NOMO-1 (cell line): ENCODE measurements around the gene PAK4.

Experiments used
- DNase-seq, 2 experiments: peaks; one replicate each; lab custom pipeline; 2025; ENCODE audit not compliant: unreplicated experiment in 2 of 2; lab: John Stamatoyannopoulos, UW

PAK4 gene

GRCh38 chr19:39145180-39145953 is 19.8 kb downstream of the PAK4 start:
- DNase-seq = no peak

- no peak for DNase-seq
Measured at GRCh38 chr19:39146091-39146490, 20.5 kb downstream of the PAK4 start.

- DNase-seq = no peak
Measured at GRCh38 chr19:39146686-39147450, 21.3 kb downstream of the PAK4 start.

- no peak for DNase-seq
Measured at GRCh38 chr19:39147480-39147879, 21.9 kb downstream of the PAK4 start.

- no peak for DNase-seq
Measured at GRCh38 chr19:39148939-39149529, 23.4 kb downstream of the PAK4 start.

GRCh38 chr19:39150235-39150634 is 24.6 kb downstream of the PAK4 start:
- no peak for DNase-seq

- no peak for DNase-seq
Measured at GRCh38 chr19:39150807-39151600, 25.4 kb downstream of the PAK4 start.

GRCh38 chr19:39152066-39152465 is 26.5 kb downstream of the PAK4 start:
- no peak for DNase-seq

- DNase-seq = no peak
Measured at GRCh38 chr19:39154100-39154628, 28.6 kb downstream of the PAK4 start.

GRCh38 chr19:39154629-39155100 is 29.1 kb downstream of the PAK4 start:
- no peak for DNase-seq

GRCh38 chr19:39155114-39155700 is 29.6 kb downstream of the PAK4 start:
- no peak for DNase-seq

- DNase-seq = no peak
Measured at GRCh38 chr19:39155741-39156140, 30.2 kb downstream of the PAK4 start.

GRCh38 chr19:39156326-39157230 is 31.0 kb downstream of the PAK4 start:
- DNase-seq = no peak

GRCh38 chr19:39157275-39157996 is 31.9 kb downstream of the PAK4 start:
- no peak for DNase-seq

- DNase-seq = no peak
Measured at GRCh38 chr19:39157997-39158389, 32.4 kb downstream of the PAK4 start.

GRCh38 chr19:39158646-39159260 is 33.2 kb downstream of the PAK4 start:
- DNase-seq = no peak

- no peak for DNase-seq
Measured at GRCh38 chr19:39160523-39160861, 34.9 kb downstream of the PAK4 start.
